ENCODE data around the gene TMEM72.
"Not testable (repeated sequence)": the region's sequence is repeated elsewhere in the genome, so short reads cannot be mapped to it uniquely, and the experiment has no call there.

- TF ChIP-seq CTCF, POLR2AphosphoS5 (IDR thresholded peaks at IDR 0.05): not testable (repeated sequence)
Measured at GRCh38 chr10:44866367-44866766, 44.8 kb upstream of the TMEM72 start.

Measured in sigmoid colon (tissue), 4 donors.